ENCODE results near the gene CD248.

DNA sequence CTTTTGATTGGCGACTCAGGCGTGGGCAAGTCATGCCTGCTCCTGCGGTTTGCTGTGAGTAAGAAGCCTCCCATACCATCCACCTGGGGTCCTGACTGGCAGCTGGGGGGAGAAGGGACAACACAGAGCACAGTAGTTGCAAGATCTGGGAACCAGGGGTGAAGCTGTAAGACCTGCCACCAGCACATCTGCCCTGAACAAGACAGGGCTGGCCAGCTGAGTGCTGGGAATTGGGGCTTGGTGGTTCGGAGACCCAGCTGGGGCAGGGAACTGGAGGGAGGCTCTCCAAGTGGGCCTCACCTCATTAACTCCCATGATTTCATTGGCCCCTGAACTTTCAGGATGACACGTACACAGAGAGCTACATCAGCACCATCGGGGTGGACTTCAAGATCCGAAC, 45.0 kb downstream of the CD248 start:
- TF ChIP-seq, protein P1, sequence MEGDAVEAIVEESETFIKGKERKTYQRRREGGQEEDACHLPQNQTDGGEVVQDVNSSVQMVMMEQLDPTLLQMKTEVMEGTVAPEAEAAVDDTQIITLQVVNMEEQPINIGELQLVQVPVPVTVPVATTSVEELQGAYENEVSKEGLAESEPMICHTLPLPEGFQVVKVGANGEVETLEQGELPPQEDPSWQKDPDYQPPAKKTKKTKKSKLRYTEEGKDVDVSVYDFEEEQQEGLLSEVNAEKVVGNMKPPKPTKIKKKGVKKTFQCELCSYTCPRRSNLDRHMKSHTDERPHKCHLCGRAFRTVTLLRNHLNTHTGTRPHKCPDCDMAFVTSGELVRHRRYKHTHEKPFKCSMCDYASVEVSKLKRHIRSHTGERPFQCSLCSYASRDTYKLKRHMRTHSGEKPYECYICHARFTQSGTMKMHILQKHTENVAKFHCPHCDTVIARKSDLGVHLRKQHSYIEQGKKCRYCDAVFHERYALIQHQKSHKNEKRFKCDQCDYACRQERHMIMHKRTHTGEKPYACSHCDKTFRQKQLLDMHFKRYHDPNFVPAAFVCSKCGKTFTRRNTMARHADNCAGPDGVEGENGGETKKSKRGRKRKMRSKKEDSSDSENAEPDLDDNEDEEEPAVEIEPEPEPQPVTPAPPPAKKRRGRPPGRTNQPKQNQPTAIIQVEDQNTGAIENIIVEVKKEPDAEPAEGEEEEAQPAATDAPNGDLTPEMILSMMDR (IDR thresholded peaks at IDR 0.05; ENCODE audit: borderline replicate concordance, extremely low read depth, low read length, poor library complexity, severe bottlenecking): no peak
- TF ChIP-seq EZH2 (IDR thresholded peaks at IDR 0.05; ENCODE audit: borderline replicate concordance, low read depth, low read length, severe bottlenecking): no peak

Data from DND-41 (cell line).